GM21528 (cell line): Measurements from ENCODE around the gene RFX3.
A peak's percentile ranks its signal among the peaks of the same experiment; 100 is the strongest.

ENCODE experiments used
- ATAC-seq: cut with Tn5 transposase; IDR thresholded peaks from one replicate; pipeline ENCODE4 v1.9.1; 2021; ENCODE audit warnings: mild to moderate bottlenecking, moderate library complexity; ENCODE audit not compliant: unreplicated experiment, low FRiP score

Gene RFX3

GRCh38 chr9:3479514-3480352 is 46.1 kb downstream of the RFX3 start:
- ATAC-seq: peak; percentile 58

GRCh38 chr9:3478549-3478953 is 47.2 kb downstream of the RFX3 start:
- peak; percentile 43 for ATAC-seq

GRCh38 chr9:3477236-3477834 is 48.5 kb downstream of the RFX3 start:
- no peak for ATAC-seq

GRCh38 chr9:3475300-3476020 is 50.3 kb downstream of the RFX3 start:
- no peak for ATAC-seq

GRCh38 chr9:3474821-3475220 is 51.0 kb downstream of the RFX3 start:
- no peak for ATAC-seq

GRCh38 chr9:3473405-3473804 is 52.4 kb downstream of the RFX3 start:
- peak; percentile 48 for ATAC-seq

- ATAC-seq: no peak
Observed at GRCh38 chr9:3471883-3472282, 53.9 kb downstream of the RFX3 start.

GRCh38 chr9:3468421-3469205 is 57.2 kb downstream of the RFX3 start:
- no peak for ATAC-seq

GRCh38 chr9:3467593-3468219 is 58.1 kb downstream of the RFX3 start:
- peak; percentile 98 for ATAC-seq

GRCh38 chr9:3464033-3464638 is 61.7 kb downstream of the RFX3 start:
- no peak for ATAC-seq

GRCh38 chr9:3458806-3459475 is 66.9 kb downstream of the RFX3 start:
- ATAC-seq: no peak

- ATAC-seq: no peak
Observed at GRCh38 chr9:3457175-3457574, 68.6 kb downstream of the RFX3 start.

- no peak for ATAC-seq
Observed at GRCh38 chr9:3455717-3456116, 70.1 kb downstream of the RFX3 start.

- no peak for ATAC-seq
Observed at GRCh38 chr9:3455094-3455493, 70.7 kb downstream of the RFX3 start.

- no peak for ATAC-seq
Observed at GRCh38 chr9:3451956-3452355, 73.8 kb downstream of the RFX3 start.

GRCh38 chr9:3447788-3448187 is 78.0 kb downstream of the RFX3 start:
- ATAC-seq: no peak

- no peak for ATAC-seq
Observed at GRCh38 chr9:3447143-3447542, 78.7 kb downstream of the RFX3 start.

GRCh38 chr9:3446313-3446712 is 79.5 kb downstream of the RFX3 start:
- no peak for ATAC-seq

GRCh38 chr9:3444016-3444415 is 81.8 kb downstream of the RFX3 start:
- ATAC-seq: no peak
